ENCODE measurements around the gene LHX3. TPM values are rescaled to one million over a fixed set of nuclear protein-coding genes. Genes with fewer than 3 reads are reported as not detected.

LHX3 gene
- total and polyA plus RNA-seq, 2 of the 8 experiments (the other 6 are each of a cell fraction or from before 2014, with no cell fraction given) = 0.02 TPM; not detected in 1

DNA sequence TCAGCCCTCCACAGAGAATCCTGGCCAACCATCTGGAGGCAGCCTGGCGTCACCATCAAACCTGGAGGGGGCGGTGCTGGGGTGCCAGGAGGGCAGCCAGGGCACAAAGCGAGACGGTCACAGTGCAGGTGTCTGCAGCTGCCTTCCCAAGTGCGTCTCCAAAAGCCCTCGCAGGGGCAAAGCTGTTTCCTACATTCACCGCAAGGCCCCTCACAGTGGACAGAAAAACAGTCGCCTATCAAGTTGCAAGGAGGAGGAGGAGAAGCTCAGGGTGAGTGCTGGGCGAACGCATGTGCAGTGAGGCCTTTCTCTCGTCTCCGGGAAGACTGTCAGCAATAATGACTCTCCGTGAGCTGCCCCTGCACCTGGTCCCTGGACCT lies 18.0 kb upstream of the LHX3 start (continued):
- TF ChIP-seq, protein P1, sequence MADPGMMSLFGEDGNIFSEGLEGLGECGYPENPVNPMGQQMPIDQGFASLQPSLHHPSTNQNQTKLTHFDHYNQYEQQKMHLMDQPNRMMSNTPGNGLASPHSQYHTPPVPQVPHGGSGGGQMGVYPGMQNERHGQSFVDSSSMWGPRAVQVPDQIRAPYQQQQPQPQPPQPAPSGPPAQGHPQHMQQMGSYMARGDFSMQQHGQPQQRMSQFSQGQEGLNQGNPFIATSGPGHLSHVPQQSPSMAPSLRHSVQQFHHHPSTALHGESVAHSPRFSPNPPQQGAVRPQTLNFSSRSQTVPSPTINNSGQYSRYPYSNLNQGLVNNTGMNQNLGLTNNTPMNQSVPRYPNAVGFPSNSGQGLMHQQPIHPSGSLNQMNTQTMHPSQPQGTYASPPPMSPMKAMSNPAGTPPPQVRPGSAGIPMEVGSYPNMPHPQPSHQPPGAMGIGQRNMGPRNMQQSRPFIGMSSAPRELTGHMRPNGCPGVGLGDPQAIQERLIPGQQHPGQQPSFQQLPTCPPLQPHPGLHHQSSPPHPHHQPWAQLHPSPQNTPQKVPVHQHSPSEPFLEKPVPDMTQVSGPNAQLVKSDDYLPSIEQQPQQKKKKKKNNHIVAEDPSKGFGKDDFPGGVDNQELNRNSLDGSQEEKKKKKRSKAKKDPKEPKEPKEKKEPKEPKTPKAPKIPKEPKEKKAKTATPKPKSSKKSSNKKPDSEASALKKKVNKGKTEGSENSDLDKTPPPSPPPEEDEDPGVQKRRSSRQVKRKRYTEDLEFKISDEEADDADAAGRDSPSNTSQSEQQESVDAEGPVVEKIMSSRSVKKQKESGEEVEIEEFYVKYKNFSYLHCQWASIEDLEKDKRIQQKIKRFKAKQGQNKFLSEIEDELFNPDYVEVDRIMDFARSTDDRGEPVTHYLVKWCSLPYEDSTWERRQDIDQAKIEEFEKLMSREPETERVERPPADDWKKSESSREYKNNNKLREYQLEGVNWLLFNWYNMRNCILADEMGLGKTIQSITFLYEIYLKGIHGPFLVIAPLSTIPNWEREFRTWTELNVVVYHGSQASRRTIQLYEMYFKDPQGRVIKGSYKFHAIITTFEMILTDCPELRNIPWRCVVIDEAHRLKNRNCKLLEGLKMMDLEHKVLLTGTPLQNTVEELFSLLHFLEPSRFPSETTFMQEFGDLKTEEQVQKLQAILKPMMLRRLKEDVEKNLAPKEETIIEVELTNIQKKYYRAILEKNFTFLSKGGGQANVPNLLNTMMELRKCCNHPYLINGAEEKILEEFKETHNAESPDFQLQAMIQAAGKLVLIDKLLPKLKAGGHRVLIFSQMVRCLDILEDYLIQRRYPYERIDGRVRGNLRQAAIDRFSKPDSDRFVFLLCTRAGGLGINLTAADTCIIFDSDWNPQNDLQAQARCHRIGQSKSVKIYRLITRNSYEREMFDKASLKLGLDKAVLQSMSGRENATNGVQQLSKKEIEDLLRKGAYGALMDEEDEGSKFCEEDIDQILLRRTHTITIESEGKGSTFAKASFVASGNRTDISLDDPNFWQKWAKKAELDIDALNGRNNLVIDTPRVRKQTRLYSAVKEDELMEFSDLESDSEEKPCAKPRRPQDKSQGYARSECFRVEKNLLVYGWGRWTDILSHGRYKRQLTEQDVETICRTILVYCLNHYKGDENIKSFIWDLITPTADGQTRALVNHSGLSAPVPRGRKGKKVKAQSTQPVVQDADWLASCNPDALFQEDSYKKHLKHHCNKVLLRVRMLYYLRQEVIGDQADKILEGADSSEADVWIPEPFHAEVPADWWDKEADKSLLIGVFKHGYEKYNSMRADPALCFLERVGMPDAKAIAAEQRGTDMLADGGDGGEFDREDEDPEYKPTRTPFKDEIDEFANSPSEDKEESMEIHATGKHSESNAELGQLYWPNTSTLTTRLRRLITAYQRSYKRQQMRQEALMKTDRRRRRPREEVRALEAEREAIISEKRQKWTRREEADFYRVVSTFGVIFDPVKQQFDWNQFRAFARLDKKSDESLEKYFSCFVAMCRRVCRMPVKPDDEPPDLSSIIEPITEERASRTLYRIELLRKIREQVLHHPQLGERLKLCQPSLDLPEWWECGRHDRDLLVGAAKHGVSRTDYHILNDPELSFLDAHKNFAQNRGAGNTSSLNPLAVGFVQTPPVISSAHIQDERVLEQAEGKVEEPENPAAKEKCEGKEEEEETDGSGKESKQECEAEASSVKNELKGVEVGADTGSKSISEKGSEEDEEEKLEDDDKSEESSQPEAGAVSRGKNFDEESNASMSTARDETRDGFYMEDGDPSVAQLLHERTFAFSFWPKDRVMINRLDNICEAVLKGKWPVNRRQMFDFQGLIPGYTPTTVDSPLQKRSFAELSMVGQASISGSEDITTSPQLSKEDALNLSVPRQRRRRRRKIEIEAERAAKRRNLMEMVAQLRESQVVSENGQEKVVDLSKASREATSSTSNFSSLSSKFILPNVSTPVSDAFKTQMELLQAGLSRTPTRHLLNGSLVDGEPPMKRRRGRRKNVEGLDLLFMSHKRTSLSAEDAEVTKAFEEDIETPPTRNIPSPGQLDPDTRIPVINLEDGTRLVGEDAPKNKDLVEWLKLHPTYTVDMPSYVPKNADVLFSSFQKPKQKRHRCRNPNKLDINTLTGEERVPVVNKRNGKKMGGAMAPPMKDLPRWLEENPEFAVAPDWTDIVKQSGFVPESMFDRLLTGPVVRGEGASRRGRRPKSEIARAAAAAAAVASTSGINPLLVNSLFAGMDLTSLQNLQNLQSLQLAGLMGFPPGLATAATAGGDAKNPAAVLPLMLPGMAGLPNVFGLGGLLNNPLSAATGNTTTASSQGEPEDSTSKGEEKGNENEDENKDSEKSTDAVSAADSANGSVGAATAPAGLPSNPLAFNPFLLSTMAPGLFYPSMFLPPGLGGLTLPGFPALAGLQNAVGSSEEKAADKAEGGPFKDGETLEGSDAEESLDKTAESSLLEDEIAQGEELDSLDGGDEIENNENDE (IDR thresholded peaks at IDR 0.05; ENCODE audit: insufficient replicate concordance, low read length) = no peak
- TF ChIP-seq SRF (IDR thresholded peaks at IDR 0.05; ENCODE audit: low read depth, low read length) = no peak
- no peak for TF ChIP-seq SUZ12 (IDR thresholded peaks at IDR 0.05; ENCODE audit: low read length)

All from H1 (cell line).